Testis (tissue), 5 donors: Measurements from ENCODE around the gene PLK5. TPM values are rescaled to one million over a fixed set of nuclear protein-coding genes. Genes with fewer than 3 reads are reported as not detected.
"Not testable (repeated sequence)": the region's sequence is repeated elsewhere in the genome, so short reads cannot be mapped to it uniquely, and the experiment has no call there.

Source experiments
- DNase-seq: peaks from one replicate; pipeline ENCODE4 v3.0.0-alpha.2; 2019
- H3K27ac ChIP-seq, 2 donors: fragments of 200-600 bp; sonication (generic); one replicate each; pipeline ENCODE4 v1.5.1; 2019
- H3K27me3 ChIP-seq: fragments of 200-600 bp; sonication (generic); one replicate; pipeline ENCODE4 v1.5.1; 2019
- H3K36me3 ChIP-seq: fragments of 200-600 bp; sonication (generic); one replicate; pipeline ENCODE4 v1.5.1; 2017; ENCODE audit warnings: low read depth; ENCODE audit errors: missing control alignments
- H3K4me1 ChIP-seq: fragments of 200-600 bp; sonication (generic); one replicate; pipeline ENCODE4 v1.5.1; 2019
- H3K4me3 ChIP-seq, 2 donors: fragments of 200-600 bp; sonication (generic); one replicate each; pipeline ENCODE4 v1.5.1; 2017 to 2019
- H3K9me3 ChIP-seq: fragments of 200-600 bp; sonication (generic); one replicate; pipeline ENCODE4 v1.5.1; 2017
- POLR2A ChIP-seq: fragments of 450-650 bp; IDR thresholded peaks from one replicate; pipeline ENCODE4 v1.6.1; 2017; ENCODE audit warnings: antibody characterized with exemption, mild to moderate bottlenecking, moderate library complexity
- WGBS, 2 donors: methylation state at CpG; one replicate each; pipeline ENCODE4 v1.1.5; 2018; 5-methylcytosine and 5-hydroxymethylcytosine counted together
- intact Hi-C: fragments of 100-400 bp; cut with DNase I; formaldehyde crosslinking; loops from one replicate; pipeline ENCODE4 v1.15.1; 2023; ENCODE audit warnings: low total_unique reads
- long read RNA-seq, 2 donors: transcript quantifications; one replicate each; lab custom pipeline, GENCODE V29; 2026
- polyA plus RNA-seq: library from polyadenylated mRNA; stranded (reverse); fragments of 350-450 nt; fragmentation: Illumina TruSeq; extraction: RNeasy Lipid Tissue Mini Kit (QIAGEN cat#74804); gene quantifications from one replicate; pipeline ENCODE4 v1.2.3, GENCODE V29; 2014; ENCODE audit warnings: low read depth, low replicate concordance; ENCODE audit not compliant: insufficient read depth
- total RNA-seq, 2 donors: library from RNA; depleted of rRNA; stranded (reverse); fragments of >200 nt; gene quantifications; one replicate each; pipeline ENCODE4 v1.2.3, GENCODE V29; 2016
- TF ChIP-seq, protein P1 (sequence below), 3 experiments: fragments of 450-650 bp in 2 of 3; fragments of 200-600 bp in 1 of 3; sonication (generic) in 1 of 3; IDR thresholded peaks; one replicate each; pipeline ENCODE4 v1.5.1; 2016 to 2019; ENCODE audit warnings: antibody characterized with exemption in 3 of 3, mild to moderate bottlenecking in 2 of 3, moderate library complexity in 1 of 3

Gene PLK5, protein sequence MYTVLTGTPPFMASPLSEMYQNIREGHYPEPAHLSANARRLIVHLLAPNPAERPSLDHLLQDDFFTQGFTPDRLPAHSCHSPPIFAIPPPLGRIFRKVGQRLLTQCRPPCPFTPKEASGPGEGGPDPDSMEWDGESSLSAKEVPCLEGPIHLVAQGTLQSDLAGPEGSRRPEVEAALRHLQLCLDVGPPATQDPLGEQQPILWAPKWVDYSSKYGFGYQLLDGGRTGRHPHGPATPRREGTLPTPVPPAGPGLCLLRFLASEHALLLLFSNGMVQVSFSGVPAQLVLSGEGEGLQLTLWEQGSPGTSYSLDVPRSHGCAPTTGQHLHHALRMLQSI
- total RNA-seq (10 to 100 TPM; 13.4 to 31.5 TPM), polyA plus RNA-seq (2.4 TPM)
- long read RNA-seq, donor 1, partial matches to known transcripts = 0 of 1 reads
- long read RNA-seq, donor 1, other reads (novel, unspliced or antisense) = 0 of 1 reads
- long read RNA-seq, donor 2, partial matches to known transcripts = 19 of 19 reads
- long read RNA-seq, donor 2, other reads (novel, unspliced or antisense) = 0 of 19 reads

DNA sequence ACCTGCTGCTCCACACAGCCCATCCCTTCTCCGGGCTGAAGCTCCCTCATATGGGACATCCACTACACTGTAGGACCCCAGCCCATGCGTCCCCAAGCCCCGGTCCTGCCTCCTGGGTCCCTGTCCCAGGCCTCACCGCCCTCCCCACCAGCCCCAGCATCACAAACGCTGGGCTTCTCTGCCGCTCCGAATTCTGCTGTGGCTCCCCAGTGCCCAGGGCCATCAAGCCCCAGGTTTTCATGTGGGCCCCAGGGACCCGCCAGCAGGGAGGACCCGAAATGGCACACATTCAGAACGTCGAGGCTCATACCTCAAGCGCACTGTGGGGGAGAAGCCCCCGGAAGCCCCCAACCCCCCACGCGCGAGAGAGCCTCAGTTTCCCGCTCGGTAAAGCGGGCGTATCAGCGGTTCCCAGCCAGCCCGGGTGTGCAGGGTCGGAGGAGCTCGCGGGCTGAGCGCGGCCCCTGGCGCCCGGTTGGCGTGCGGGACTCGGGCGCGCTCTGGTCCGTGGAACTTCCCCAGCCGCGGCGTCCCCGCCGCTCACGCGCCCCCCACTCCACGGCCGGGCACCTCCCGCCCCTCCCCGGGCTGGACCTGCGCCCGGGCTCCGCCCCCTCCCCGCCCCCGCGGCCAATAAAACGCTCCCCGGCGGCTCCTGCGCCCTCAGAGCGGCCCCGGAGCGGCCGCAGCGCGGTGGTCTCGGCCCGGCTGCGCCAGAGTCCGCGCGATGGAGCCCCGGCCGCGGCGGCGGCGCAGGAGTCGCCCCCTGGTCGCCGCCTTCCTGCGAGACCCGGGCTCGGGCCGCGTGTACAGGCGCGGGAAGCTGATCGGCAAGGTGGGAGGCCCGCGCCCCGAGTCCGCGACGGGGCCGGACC lies at the start of gene PLK5:
PLK5 (plus strand) TSS at position 666 of the 875 bp plus-strand sequence. CDS start 2,920 bp downstream, outside the sequence.
- H3K27me3 ChIP-seq = no peaks in the 10 kb centered on the region
- H3K9me3 ChIP-seq = no peaks in the 10 kb centered on the region
- TF ChIP-seq POLR2A = peak; percentile 25
- TF ChIP-seq, protein P1, sequence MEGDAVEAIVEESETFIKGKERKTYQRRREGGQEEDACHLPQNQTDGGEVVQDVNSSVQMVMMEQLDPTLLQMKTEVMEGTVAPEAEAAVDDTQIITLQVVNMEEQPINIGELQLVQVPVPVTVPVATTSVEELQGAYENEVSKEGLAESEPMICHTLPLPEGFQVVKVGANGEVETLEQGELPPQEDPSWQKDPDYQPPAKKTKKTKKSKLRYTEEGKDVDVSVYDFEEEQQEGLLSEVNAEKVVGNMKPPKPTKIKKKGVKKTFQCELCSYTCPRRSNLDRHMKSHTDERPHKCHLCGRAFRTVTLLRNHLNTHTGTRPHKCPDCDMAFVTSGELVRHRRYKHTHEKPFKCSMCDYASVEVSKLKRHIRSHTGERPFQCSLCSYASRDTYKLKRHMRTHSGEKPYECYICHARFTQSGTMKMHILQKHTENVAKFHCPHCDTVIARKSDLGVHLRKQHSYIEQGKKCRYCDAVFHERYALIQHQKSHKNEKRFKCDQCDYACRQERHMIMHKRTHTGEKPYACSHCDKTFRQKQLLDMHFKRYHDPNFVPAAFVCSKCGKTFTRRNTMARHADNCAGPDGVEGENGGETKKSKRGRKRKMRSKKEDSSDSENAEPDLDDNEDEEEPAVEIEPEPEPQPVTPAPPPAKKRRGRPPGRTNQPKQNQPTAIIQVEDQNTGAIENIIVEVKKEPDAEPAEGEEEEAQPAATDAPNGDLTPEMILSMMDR (IDR thresholded peaks at IDR 0.05) = no peak
- peak within 1 kb of the TSS; percentile 61 to 64 for H3K4me3 ChIP-seq
- intact Hi-C loops = no loop called here
- H3K4me1 ChIP-seq = peaks cover 13% of the 10 kb centered on the region
- H3K36me3 ChIP-seq = no peaks in the 10 kb centered on the region
- WGBS, 2 donors = 16 to 35% methylated on average over 10 to 26 of the region's 92 CpGs
- peak; percentile 51 for DNase-seq
- H3K27ac ChIP-seq = peak within 1 kb of the TSS; percentile 39 to 77

DNA sequence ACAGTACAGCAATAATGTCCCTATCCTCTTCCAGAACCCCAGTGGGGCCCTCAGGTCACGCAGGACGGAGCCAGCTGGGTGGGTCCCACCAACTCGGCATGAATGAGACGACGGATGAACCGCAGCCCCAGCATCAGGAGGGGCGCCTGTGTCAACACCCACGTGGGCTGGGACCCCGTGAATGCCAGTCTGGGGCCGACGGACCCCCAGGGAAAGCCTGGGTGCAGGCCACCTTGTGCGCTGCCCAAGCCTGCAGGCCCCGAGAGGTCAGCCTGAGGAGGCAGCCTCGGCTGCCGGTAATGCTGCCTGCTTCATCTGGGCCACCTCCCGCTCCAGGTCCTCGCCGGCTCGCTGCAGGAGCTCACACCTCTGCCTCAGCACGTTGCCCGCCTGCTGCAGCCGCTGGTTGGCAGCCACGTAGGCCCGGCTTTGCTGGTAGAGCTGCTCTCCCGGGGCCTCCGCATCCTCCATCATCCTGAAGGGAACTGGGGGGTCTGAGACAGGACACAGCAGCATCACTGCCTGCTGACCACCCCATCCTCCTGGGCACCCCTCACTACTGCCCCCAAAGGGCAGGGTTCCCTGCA lies 49.0 kb upstream of the PLK5 start:
- Histone ChIP-seq H3K27ac (no peak overlapping the region), H3K4me1 (peaks cover 25% of the 10 kb centered on the region), H3K4me3 (no peak overlapping the region), H3K9me3 (no peaks in the 10 kb centered on the region), H3K36me3 (no peaks in the 10 kb centered on the region), H3K27me3 (no peaks in the 10 kb centered on the region)
- intact Hi-C loops = no loop called here
- TF ChIP-seq, protein P1 (IDR thresholded peaks at IDR 0.05) = no peak
- no peak for TF ChIP-seq POLR2A
- 86 to 92% methylated on average over 10 to 26 of the region's 26 CpGs for WGBS, 2 donors
- no peak for DNase-seq

DNA sequence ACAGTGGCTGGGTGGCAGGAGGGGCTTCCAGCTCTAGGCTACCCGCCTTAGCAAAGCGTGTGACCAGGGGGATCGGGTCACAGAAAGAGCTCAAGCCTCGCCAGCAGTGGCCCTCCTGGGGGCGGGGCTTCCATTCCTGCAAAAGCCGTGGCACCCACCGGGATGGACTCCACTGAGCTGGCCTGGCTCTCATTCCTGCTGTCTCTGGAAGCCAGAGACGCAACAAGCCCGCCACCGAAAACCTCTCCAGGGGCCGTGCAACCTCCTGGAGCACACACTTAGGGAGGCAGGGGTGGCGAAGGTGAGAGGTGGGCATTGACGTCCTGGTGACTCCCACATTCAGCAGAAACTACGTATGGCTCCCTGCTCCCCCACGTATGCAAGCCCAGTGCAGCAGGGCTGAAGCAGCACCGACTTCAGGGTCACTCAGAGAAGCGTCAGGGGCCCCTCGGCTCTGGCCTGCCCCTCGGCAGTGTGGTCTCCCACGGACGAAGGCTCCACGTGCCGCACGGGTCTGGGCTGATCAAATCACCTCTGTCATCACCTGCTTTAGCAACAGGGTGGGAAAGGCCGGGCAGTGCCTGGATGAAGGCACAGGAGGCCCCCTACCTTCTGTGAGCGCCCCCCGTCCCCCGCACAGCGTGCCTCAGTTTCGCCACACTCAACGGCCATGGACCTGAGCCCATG lies 48.0 kb upstream of the PLK5 start:
- peaks cover 22% of the 10 kb centered on the region for H3K4me1 ChIP-seq
- no peak overlapping the region for H3K4me3 ChIP-seq
- 90 to 91% methylated on average over 30 of the region's 31 CpGs for WGBS, 2 donors
- TF ChIP-seq, protein P1 (IDR thresholded peaks at IDR 0.05) = no peak
- DNase-seq = no peak
- no peaks in the 10 kb centered on the region for H3K27me3 ChIP-seq
- H3K27ac ChIP-seq = no peak overlapping the region
- H3K36me3 ChIP-seq = no peaks in the 10 kb centered on the region
- no peaks in the 10 kb centered on the region for H3K9me3 ChIP-seq
- intact Hi-C loops = no loop called here

DNA sequence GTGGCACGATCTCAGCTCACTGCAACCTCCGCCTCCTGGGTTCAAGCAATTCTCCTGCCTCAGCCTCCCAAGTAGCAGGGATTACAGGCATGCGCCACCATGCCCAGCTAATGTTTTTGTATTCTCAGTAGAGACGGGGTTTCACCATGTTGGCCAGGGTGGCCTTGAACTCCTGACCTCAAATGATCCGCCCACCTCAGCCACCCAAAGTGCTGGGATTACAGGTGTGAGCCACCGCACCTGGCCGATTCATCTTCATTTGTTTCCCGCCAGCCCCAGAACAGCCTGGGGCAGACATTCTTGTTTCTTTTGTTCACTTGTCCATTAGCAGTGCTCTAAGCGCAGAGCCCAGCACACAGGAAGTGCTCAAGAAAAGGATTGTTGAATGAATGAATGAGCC lies 46.8 kb upstream of the PLK5 start:
- H3K9me3 ChIP-seq, H3K27me3 ChIP-seq, H3K27ac ChIP-seq, intact Hi-C loops, H3K4me3 ChIP-seq, DNase-seq, H3K36me3 ChIP-seq: not testable (repeated sequence)
- H3K4me1 ChIP-seq = peaks cover 14% of the 10 kb centered on the region
- WGBS, 2 donors = 80 to 86% methylated on average over 9 of the region's 9 CpGs
